ENCODE data around the gene CIAO3.

Gene CIAO3

DNA sequence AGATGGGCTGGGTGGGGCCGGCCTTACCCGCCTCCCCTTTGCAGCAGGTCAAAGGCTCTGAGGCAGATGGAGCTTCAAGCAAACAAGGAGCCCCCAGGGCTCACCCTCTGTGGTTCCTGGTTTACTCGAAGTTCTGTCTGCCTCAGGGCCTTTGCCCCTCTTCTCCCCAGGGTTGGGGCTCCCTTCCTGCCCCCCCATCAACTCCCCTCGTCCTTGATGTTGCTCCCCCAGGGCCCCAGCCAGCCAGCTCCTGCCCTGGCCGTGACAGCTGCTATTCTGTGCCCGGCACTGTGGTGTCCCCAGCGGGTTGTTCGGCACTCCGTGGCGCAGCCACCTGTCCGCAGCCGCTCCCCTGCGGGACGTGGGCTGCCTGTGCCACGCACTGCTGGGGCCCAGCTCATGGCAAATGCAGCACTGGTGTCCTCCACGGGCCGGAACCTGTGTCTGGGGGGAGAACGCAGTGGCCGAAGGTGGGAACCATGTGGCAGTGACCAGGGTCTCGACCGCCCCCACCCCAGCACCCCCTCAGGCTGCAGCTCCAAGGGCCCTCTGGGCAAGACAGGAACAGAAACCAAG lies 30.2 kb downstream of the CIAO3 start:
- DNase-seq (ENCODE audit: low spot score): no peak
- TF ChIP-seq, protein P1, sequence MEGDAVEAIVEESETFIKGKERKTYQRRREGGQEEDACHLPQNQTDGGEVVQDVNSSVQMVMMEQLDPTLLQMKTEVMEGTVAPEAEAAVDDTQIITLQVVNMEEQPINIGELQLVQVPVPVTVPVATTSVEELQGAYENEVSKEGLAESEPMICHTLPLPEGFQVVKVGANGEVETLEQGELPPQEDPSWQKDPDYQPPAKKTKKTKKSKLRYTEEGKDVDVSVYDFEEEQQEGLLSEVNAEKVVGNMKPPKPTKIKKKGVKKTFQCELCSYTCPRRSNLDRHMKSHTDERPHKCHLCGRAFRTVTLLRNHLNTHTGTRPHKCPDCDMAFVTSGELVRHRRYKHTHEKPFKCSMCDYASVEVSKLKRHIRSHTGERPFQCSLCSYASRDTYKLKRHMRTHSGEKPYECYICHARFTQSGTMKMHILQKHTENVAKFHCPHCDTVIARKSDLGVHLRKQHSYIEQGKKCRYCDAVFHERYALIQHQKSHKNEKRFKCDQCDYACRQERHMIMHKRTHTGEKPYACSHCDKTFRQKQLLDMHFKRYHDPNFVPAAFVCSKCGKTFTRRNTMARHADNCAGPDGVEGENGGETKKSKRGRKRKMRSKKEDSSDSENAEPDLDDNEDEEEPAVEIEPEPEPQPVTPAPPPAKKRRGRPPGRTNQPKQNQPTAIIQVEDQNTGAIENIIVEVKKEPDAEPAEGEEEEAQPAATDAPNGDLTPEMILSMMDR (IDR thresholded peaks at IDR 0.05; ENCODE audit: extremely low read depth, insufficient read depth, missing control alignments): no peak
- in situ Hi-C loops (cut with MboI; ENCODE audit: low pct_unique_long_range_greater_than_20kb, low sequenced_read_pairs, unreplicated experiment): loop anchor here (5.0 kb wide), 1 partner anchor 77 kb away; the partner anchor contains the start of genes CHTF18 and RPUSD1

DNA sequence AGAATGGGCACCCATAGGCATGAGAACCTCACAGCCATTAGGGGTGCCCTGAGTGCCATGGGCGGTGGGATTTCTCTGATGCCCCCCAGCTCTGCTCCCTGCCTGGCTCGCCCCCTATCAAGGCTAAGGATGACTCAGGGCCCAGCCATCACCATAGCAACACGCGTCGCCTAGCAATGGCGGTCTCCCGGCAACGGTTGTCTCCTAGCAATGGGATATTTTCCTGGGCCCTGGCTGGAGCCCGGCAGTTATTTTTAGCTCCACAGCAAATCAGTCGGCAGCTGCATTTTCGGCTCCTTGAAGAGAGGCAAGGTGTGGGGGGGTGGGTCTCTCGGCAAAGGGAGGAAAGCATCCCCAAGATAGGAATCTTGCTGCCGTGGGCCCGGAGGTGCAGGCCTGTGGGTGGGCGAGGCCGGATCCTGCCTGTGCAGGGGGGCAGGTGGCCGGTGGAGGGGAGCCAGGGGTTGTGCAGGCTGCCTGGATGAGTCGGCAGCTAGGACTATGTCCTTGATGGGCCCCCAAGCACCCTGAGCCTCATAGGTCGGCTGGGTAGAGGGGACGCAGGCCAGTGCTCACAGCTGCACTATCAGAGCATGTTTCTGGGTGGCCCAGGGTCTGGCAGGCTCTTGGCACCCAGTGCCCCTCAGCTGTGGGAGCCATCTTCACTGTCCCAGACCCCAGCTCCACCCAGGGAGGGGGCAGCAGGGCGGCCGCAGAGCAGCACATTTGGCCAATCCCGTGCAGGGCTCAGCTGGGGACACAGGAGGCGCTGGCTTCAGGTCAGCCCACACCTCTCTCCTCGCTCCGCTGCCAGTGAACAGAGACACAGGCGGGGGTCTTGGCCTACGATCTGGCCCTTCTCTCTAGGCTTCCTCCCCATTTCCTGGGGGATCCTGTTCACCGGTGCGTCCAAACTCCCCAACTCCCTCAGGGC lies 31.0 kb downstream of the CIAO3 start:
- in situ Hi-C loops (cut with MboI; ENCODE audit: low pct_unique_long_range_greater_than_20kb, low sequenced_read_pairs, unreplicated experiment): loop anchor here (5.0 kb wide), 1 partner anchor 77 kb away; the partner anchor contains the start of genes CHTF18 and RPUSD1
- no peak for DNase-seq (ENCODE audit: low spot score)
- TF ChIP-seq, protein P1 (IDR thresholded peaks at IDR 0.05; ENCODE audit: extremely low read depth, insufficient read depth, missing control alignments): no peak

DNA sequence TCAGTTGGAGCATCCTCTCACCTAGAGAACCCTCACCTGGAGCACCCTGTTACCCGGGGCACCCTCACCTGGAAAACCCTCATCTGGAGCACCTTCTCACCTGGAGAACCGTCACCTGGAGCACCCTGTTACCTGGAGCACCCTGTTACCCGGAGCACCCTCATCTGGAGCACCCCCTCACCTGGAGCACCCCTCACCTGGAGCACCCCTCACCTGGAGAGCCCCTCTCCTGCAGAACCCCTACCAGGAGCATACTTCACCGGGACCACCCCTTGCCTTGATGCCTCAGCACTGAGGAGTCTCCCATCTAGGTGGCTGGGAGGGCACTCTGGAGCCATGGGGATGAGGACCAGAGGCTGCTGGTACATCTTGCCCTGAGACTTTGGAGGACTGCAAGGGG lies 31.8 kb downstream of the CIAO3 start:
- no peak for DNase-seq (ENCODE audit: low spot score)
- TF ChIP-seq, protein P1 (IDR thresholded peaks at IDR 0.05; ENCODE audit: extremely low read depth, insufficient read depth, missing control alignments): no peak
- in situ Hi-C loops (cut with MboI; ENCODE audit: low pct_unique_long_range_greater_than_20kb, low sequenced_read_pairs, unreplicated experiment): no loop called here

DNA sequence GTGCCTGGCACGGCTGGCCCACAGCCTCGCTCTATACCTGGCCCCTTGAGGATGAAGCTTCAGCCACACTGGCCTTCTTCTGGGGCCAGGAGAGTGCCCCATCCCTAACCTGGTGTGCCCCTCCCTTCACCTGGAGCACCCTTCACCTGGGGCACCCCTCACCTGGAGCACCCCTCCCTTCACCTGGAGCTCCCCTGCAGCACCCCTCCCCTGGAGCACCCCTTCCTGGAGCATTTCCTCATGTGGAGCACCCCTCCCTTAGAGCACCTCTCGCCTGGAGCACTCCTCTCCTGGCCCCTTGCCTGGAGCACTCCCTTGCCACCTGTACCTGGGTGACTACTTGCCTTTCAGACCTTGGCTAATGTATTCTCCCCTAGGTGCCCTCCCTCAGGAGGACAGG lies 32.8 kb downstream of the CIAO3 start:
- in situ Hi-C loops (cut with MboI; ENCODE audit: low pct_unique_long_range_greater_than_20kb, low sequenced_read_pairs, unreplicated experiment): no loop called here
- TF ChIP-seq, protein P1 (IDR thresholded peaks at IDR 0.05; ENCODE audit: extremely low read depth, insufficient read depth, missing control alignments): no peak
- DNase-seq (ENCODE audit: low spot score): no peak

DNA sequence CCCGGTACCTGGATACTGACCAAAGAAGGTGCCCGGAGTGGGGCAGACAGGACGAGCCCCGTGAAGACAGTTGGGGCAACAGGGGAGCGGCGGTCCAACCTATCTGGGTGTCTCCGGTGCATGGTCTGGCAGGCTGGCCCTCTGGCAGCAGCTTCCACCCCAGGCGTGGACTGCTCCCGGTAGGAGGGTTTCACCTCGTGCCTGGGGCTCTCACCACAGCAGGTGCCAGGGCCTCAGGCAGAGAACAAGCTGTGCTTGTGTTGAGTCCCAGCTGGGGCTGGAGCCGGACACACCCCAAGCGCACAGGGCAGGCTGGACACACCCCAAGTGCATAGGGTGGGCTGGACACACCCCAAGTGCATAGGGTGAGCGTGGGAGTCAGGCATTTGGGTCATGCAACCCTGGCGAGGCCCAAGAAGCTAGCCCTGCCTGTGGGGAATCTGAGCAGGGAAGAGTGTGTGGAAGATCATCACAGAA lies 33.7 kb downstream of the CIAO3 start:
- TF ChIP-seq, protein P1 (IDR thresholded peaks at IDR 0.05; ENCODE audit: extremely low read depth, insufficient read depth, missing control alignments): no peak
- no peak for DNase-seq (ENCODE audit: low spot score)
- in situ Hi-C loops (cut with MboI; ENCODE audit: low pct_unique_long_range_greater_than_20kb, low sequenced_read_pairs, unreplicated experiment): no loop called here

DNA sequence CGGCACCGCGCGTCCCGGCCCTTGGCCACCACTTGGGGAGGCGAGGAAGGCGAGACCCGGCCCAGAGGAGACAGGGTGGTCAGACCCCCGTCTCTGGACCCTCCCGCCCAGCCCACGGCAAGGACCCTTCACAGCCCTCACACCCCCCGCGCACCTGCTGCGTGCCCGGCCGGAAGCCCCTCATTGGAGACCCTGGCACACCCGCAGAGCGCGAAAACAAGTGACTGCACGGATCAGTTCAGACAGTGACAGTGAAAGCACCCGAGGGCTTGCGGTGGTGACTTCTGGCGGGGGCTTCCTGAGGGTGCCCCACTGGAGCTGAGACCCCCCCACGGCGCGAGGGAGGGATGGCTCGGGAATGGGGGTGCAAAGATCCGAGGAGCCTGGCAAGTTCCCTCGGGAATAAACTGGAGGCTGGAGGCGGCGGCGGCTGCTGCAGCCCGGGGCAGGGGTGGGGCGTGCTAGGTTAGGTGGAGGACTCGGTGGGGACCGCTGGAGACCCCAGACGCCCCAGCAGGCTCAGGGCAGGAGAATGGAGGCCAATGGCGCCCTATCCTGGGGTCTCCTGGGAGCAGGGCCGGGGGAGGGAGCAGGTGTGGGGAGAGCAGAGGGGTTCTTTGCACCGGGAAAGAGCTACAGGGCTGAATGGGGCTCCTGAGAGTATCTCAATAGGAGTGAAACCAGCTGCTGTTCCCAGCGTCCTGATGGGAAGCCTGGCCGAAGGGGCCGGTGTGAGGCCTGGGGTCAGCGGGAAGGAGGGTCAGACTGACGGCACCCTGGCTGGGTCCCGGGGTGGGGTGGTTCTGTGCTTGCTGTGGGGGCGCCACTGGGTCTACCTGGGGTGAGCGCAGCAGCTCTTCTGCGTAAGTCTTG lies 34.4 kb downstream of the CIAO3 start:
- in situ Hi-C loops (cut with MboI; ENCODE audit: low pct_unique_long_range_greater_than_20kb, low sequenced_read_pairs, unreplicated experiment): no loop called here

More for the DNA sequence above, 34.4 kb downstream of the CIAO3 start:
- no peak for DNase-seq (ENCODE audit: low spot score)
- TF ChIP-seq, protein P1 (IDR thresholded peaks at IDR 0.05; ENCODE audit: extremely low read depth, insufficient read depth, missing control alignments): no peak

All from GM13977 (cell line).